ENCODE measurements around the gene ZNF496. TPM values are rescaled to one million over a fixed set of nuclear protein-coding genes. Genes with fewer than 3 reads are reported as not detected.
"Not testable (repeated sequence)": the region's sequence is repeated elsewhere in the genome, so short reads cannot be mapped to it uniquely, and the experiment has no call there.

The ZNF496 gene
- total RNA-seq, 1 experiment from 2014 or later, result 36.4 TPM

DNA sequence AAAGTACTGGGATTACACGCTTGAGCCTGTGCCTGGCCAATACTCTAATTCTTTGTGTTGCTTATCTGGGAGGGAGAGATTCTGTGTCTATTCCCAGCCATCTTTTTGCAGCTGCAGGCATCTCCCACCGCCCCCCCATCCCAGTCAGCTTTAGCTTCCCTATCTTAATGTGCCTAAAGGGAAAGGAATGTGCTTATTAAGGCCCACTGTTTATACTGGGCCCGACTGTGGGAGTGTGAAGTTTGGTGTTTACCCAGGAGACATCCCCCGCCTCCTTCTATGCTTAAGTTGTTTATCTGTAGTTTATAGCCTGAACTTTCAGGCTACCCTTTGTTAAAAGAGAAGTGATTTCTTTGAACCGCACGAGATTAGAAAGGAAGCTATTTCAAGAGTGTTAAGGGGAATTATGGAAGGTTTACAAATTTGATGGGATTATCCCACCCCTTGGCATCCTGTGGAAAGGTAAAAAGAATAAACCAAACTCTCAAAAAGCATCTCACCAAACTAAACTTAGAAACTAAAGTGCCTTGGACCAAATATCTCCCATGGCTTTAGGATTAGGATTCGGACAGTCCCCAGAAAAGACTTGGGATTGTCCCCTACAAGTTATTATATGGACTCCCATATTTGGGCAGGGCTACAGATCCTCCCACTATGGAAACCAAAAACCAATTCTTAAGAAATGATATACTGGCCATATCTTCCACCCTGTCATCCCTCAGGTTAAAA lies 25.5 kb upstream of the ZNF496 start:
- no TSS peak for BruUV-seq (replicated peaks)

DNA sequence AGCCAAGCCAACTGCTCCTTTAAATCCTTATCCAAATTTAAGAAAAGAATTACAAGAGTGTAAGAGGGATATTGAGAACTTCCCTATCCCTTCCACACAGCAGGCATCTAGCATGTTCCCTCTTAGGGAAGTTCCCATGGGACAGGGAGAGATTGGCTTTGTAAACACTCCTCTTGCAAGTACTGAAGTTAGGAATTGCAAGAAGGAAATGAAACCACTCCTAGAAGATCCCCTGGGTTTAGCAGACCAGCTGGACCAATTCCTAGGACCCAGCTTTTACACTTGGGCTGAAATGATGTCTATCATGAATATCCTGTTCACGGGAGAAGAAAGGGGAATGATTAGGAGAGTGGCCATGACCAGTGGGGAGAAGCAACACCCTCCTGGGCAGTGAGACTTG lies 23.5 kb upstream of the ZNF496 start:
- H3K9me3 ChIP-seq; H3K27me3 ChIP-seq (replicated peaks; ENCODE audit: control insufficient read depth, insufficient read depth, low read length); H3K4me3 Mint-ChIP-seq (ENCODE audit: unreplicated experiment); BruUV-seq (replicated peaks); H3K4me1 ChIP-seq; H3K36me3 ChIP-seq (ENCODE audit: control insufficient read depth, insufficient read depth, low read length); CTCF ChIA-PET; H3K27me3 Mint-ChIP-seq (ENCODE audit: insufficient read depth, unreplicated experiment); DNase-seq; H3K4me1 Mint-ChIP-seq (ENCODE audit: low read depth, unreplicated experiment); H3K27ac Mint-ChIP-seq (ENCODE audit: unreplicated experiment); POLR2A ChIA-PET; intact Hi-C loops (cut with micrococcal nuclease; ENCODE audit: unreplicated experiment); H3K36me3 Mint-ChIP-seq (ENCODE audit: insufficient read depth, unreplicated experiment); H3K4me3 ChIP-seq (ENCODE audit: low read depth, low read length): not testable (repeated sequence)
- peaks cover 10% of the 10 kb centered on the region for H3K9me3 Mint-ChIP-seq (ENCODE audit: unreplicated experiment)

More for the DNA sequence above, 25.5 kb upstream of the ZNF496 start:
- ChIA-PET POLR2A (no interaction called here), CTCF (no interaction called here)
- Mint-ChIP-seq H3K4me1 (ENCODE audit: low read depth, unreplicated experiment) (no peaks in the 10 kb centered on the region), H3K4me3 (ENCODE audit: unreplicated experiment) (no peak overlapping the region), H3K27ac (ENCODE audit: unreplicated experiment) (no peak overlapping the region), H3K36me3 (ENCODE audit: insufficient read depth, unreplicated experiment) (no peaks in the 10 kb centered on the region), H3K9me3 (ENCODE audit: unreplicated experiment) (peaks cover 10% of the 10 kb centered on the region), H3K27me3 (ENCODE audit: insufficient read depth, unreplicated experiment) (no peaks in the 10 kb centered on the region)
- H3K4me1 ChIP-seq, result peaks cover 6% of the 10 kb centered on the region; the same call in 1 of the 2 replicates
- DNase-seq, result no peak
- H3K36me3 ChIP-seq (ENCODE audit: control insufficient read depth, insufficient read depth, low read length), result no peaks in the 10 kb centered on the region
- no peaks in the 10 kb centered on the region for H3K27me3 ChIP-seq (replicated peaks; ENCODE audit: control insufficient read depth, insufficient read depth, low read length)
- H3K4me3 ChIP-seq (ENCODE audit: low read depth, low read length), result no peak overlapping the region
- no peaks in the 10 kb centered on the region for H3K9me3 ChIP-seq
- TF ChIP-seq, protein P1, sequence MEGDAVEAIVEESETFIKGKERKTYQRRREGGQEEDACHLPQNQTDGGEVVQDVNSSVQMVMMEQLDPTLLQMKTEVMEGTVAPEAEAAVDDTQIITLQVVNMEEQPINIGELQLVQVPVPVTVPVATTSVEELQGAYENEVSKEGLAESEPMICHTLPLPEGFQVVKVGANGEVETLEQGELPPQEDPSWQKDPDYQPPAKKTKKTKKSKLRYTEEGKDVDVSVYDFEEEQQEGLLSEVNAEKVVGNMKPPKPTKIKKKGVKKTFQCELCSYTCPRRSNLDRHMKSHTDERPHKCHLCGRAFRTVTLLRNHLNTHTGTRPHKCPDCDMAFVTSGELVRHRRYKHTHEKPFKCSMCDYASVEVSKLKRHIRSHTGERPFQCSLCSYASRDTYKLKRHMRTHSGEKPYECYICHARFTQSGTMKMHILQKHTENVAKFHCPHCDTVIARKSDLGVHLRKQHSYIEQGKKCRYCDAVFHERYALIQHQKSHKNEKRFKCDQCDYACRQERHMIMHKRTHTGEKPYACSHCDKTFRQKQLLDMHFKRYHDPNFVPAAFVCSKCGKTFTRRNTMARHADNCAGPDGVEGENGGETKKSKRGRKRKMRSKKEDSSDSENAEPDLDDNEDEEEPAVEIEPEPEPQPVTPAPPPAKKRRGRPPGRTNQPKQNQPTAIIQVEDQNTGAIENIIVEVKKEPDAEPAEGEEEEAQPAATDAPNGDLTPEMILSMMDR (IDR thresholded peaks at IDR 0.05; ENCODE audit: insufficient read depth in 1 of 2, low read depth in 1 of 2, low read length in 1 of 2, severe bottlenecking in 1 of 2, unreplicated experiment in 1 of 2), result no peak
- intact Hi-C loops (cut with micrococcal nuclease; ENCODE audit: unreplicated experiment), result no loop called here

DNA sequence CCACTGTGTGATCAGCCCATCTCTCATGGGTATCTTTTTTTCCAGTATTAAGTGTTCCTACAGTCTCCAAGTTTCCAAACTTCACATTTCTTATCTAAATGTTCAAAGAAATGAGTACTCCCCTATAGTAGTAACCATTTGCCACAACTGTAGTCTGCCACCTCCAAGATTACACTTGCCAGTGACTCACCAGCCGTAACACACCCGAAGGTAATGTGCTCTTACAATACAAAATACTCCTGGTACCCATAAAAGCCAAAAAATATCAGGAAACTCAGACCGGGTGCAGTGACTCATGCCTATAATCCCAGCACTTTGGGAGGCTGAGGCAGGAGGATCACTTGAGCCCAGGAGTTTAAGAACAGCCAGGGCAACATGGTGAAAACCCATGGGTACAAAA lies 20.5 kb upstream of the ZNF496 start:
- no peaks in the 10 kb centered on the region for H3K36me3 ChIP-seq (ENCODE audit: control insufficient read depth, insufficient read depth, low read length)
- H3K9me3 ChIP-seq, result no peaks in the 10 kb centered on the region
- H3K27me3 Mint-ChIP-seq (ENCODE audit: insufficient read depth, unreplicated experiment), result no peaks in the 10 kb centered on the region
- TF ChIP-seq, protein P1 (IDR thresholded peaks at IDR 0.05; ENCODE audit: insufficient read depth in 1 of 2, low read depth in 1 of 2, low read length in 1 of 2, severe bottlenecking in 1 of 2, unreplicated experiment in 1 of 2), result no peak
- H3K9me3 Mint-ChIP-seq (ENCODE audit: unreplicated experiment), result peaks cover 10% of the 10 kb centered on the region
- H3K4me1 ChIP-seq, result peaks cover 3% of the 10 kb centered on the region; the same call in 1 of the 2 replicates
- CTCF ChIA-PET, result no interaction called here
- intact Hi-C loops (cut with micrococcal nuclease; ENCODE audit: unreplicated experiment), result no loop called here
- no peaks in the 10 kb centered on the region for H3K27me3 ChIP-seq (replicated peaks; ENCODE audit: control insufficient read depth, insufficient read depth, low read length)
- H3K4me1 Mint-ChIP-seq (ENCODE audit: low read depth, unreplicated experiment), result no peaks in the 10 kb centered on the region
- BruUV-seq (replicated peaks), result no TSS peak
- peaks cover 7% of the 10 kb centered on the region for H3K36me3 Mint-ChIP-seq (ENCODE audit: insufficient read depth, unreplicated experiment)
- DNase-seq, result no peak
- no peak overlapping the region for H3K4me3 Mint-ChIP-seq (ENCODE audit: unreplicated experiment)
- POLR2A ChIA-PET, result no interaction called here
- no peak overlapping the region for H3K4me3 ChIP-seq (ENCODE audit: low read depth, low read length)
- H3K27ac Mint-ChIP-seq (ENCODE audit: unreplicated experiment), result no peak overlapping the region
